Measurements from ENCODE around the gene PRSS36.

The PRSS36 gene

DNA sequence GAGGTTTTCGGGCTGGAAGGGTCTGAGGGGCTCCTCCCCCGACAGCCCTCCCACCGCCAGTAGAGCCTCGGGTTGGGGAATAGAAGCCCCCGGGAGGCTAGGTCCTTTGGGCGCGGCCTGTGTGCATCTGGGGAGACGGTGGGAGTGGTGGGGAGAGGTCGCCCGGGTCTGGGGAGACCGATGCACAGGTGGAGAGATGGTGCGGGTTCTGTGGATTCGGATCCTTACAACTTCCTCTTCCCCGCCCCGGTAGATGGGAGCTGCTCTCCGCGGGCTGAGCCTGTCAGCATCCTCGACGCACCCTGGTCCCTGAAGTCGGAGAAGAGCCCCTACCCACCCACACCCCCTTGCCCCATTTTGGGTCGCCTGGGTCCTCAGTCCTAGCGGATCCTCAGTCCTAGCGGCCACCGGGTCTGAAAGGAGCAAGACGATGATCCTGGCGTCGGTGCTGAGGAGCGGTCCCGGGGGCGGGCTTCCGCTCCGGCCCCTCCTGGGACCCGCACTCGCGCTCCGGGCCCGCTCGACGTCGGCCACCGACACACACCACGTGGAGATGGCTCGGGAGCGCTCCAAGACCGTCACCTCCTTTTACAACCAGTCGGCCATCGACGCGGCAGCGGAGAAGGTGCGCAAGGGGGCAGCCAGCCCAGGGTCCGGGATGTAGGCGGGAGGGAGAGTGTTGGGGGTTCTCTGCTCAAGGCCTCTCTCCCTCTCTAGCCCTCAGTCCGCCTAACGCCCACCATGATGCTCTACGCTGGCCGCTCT lies 40.9 kb downstream of the PRSS36 start:
- H3K27me3 ChIP-seq (ENCODE audit: control insufficient read depth in 3 of 3, insufficient read depth in 3 of 3, low read depth in 1 of 3, low read length in 3 of 3): no peaks in the 10 kb centered on the region
- no peak overlapping the region for H4K91ac ChIP-seq (ENCODE audit: low read depth, low read length, poor library complexity)
- no peak overlapping the region for H4K8ac ChIP-seq (ENCODE audit: low read depth, low read length)
- no CpG with 5 or more reads among the region's 57 CpGs for WGBS, 2 donors (ENCODE audit: extremely low coverage in 2 of 2, insufficient read length in 2 of 2, insufficient replicate concordance in 1 of 2)
- H3K36me3 ChIP-seq (replicated peaks in 1 of 2; ENCODE audit: control insufficient read depth in 2 of 2, insufficient read depth in 2 of 2, low read length in 2 of 2): peaks cover 31 to 43% of the 10 kb centered on the region in 2 donors
- no peak for DNase-seq (ENCODE audit: low spot score)
- H3K4me3 ChIP-seq (ENCODE audit: low read length in 2 of 2): peak overlapping the region; percentile 83 to 100
- peak overlapping the region; percentile 96 for H3K9ac ChIP-seq (ENCODE audit: low read depth, low read length, poor library complexity)
- peaks cover 0 to 7% of the 10 kb centered on the region in 2 donors for H3K4me1 ChIP-seq (ENCODE audit: control insufficient read depth in 2 of 2, insufficient read depth in 1 of 2, low read depth in 1 of 2, low read length in 2 of 2)
- peak overlapping the region; percentile 94 for H3K14ac ChIP-seq (ENCODE audit: low read length)
- H3K4me2 ChIP-seq (ENCODE audit: insufficient read depth, low read length, poor library complexity, severe bottlenecking): peak overlapping the region; percentile 98
- H3K79me1 ChIP-seq (ENCODE audit: low read depth, low read length): peaks cover 8% of the 10 kb centered on the region
- peak overlapping the region; percentile 90 for H2AK5ac ChIP-seq (ENCODE audit: low read depth, low read length)
- no peak overlapping the region for H3K27ac ChIP-seq (replicated peaks; ENCODE audit: low read length)
- peaks cover 0 to 1% of the 10 kb centered on the region in 2 donors for H3K9me3 ChIP-seq (replicated peaks in 1 of 2; ENCODE audit: control insufficient read depth in 2 of 2, insufficient read depth in 1 of 2, low read depth in 1 of 2, low read length in 2 of 2)
- H2AFZ ChIP-seq (ENCODE audit: low read length): peak overlapping the region; percentile 99
- no peak overlapping the region for H2BK12ac ChIP-seq (ENCODE audit: low read length)
- H2BK120ac ChIP-seq (ENCODE audit: low read depth, low read length): no peak overlapping the region
- peak overlapping the region; percentile 89 for H3K23ac ChIP-seq (ENCODE audit: low read depth, low read length, poor library complexity)
- no peak overlapping the region for H2BK15ac ChIP-seq (ENCODE audit: low read length)
- peak overlapping the region; percentile 75 for H2BK5ac ChIP-seq (ENCODE audit: low read length)
- no peak overlapping the region for H3K4ac ChIP-seq (ENCODE audit: low read length)
- peak overlapping the region; percentile 98 for H3K18ac ChIP-seq (ENCODE audit: low read length)

DNA sequence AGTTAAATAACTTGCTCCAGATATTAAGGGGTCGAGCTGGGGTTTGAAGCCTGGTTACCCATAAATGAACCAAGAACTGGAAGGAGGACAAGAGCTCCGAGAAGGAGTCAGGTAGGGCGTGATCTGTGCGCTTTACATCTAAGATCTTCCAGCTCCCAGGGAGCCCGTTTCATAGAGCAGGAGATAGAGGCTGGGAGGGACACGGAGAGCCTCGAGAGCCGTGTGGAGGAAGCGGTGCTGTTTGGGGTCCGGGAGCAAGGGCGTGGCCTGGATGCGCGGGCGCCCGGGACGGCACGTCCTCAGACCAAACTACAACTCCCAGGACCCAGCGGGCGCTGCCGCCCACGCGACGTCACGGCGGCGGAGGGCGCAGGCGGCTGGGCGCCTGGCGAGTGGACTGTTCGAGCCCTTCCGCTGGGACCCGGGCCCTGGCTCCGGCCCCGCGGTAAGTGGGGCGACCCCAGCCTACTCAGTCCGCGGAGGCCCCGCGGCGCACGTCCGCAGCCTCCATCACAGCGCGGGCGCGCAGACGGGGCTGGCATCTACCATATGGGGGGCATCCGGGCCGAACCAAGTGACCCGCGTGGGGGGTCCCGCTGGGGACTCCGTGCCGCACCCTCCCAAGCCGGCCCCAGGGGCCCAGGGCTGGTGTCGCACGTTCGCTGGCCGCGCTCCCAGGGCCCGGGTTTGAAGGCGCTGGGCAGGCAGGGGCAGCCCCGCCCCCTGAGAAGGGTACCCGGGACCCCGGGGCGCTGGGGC lies 41.7 kb downstream of the PRSS36 start, which contains the start of gene BCKDK:
BCKDK (plus strand) TSS at position 352 of the 759 bp plus-strand sequence. CDS start 838 bp downstream, outside the sequence.
- Histone ChIP-seq H3K9me3 (replicated peaks in 1 of 2; ENCODE audit: control insufficient read depth in 2 of 2, insufficient read depth in 1 of 2, low read depth in 1 of 2, low read length in 2 of 2) (peaks cover 0 to 1% of the 10 kb centered on the region in 2 donors), H3K18ac (ENCODE audit: low read length) (peak within 1 kb of the TSS; percentile 98), H3K36me3 (replicated peaks in 1 of 2; ENCODE audit: control insufficient read depth in 2 of 2, insufficient read depth in 2 of 2, low read length in 2 of 2) (peaks cover 27 to 39% of the 10 kb centered on the region in 2 donors), H3K4me1 (ENCODE audit: control insufficient read depth in 2 of 2, insufficient read depth in 1 of 2, low read depth in 1 of 2, low read length in 2 of 2) (peaks cover 0 to 7% of the 10 kb centered on the region in 2 donors), H2AK5ac (ENCODE audit: low read depth, low read length) (peak within 1 kb of the TSS; percentile 90), H3K4ac (ENCODE audit: low read length) (no peak within 1 kb of the TSS), H3K14ac (ENCODE audit: low read length) (peak within 1 kb of the TSS; percentile 94), H3K4me2 (ENCODE audit: insufficient read depth, low read length, poor library complexity, severe bottlenecking) (peak within 1 kb of the TSS; percentile 98), H2BK120ac (ENCODE audit: low read depth, low read length) (no peak within 1 kb of the TSS), H3K4me3 (ENCODE audit: low read length in 2 of 2) (peak within 1 kb of the TSS; percentile 83 to 100), H3K27ac (replicated peaks; ENCODE audit: low read length) (no peak within 1 kb of the TSS), H2AFZ (ENCODE audit: low read length) (peak within 1 kb of the TSS; percentile 99), H2BK5ac (ENCODE audit: low read length) (peak within 1 kb of the TSS; percentile 75), H2BK15ac (ENCODE audit: low read length) (peak within 1 kb of the TSS; percentile 49), H2BK12ac (ENCODE audit: low read length) (peak within 1 kb of the TSS; percentile 73), H4K91ac (ENCODE audit: low read depth, low read length, poor library complexity) (peak within 1 kb of the TSS; percentile 22), H4K8ac (ENCODE audit: low read depth, low read length) (no peak within 1 kb of the TSS), H3K23ac (ENCODE audit: low read depth, low read length, poor library complexity) (peak within 1 kb of the TSS; percentile 89), H3K9ac (ENCODE audit: low read depth, low read length, poor library complexity) (peak within 1 kb of the TSS; percentile 96), H3K27me3 (ENCODE audit: control insufficient read depth in 3 of 3, insufficient read depth in 3 of 3, low read depth in 1 of 3, low read length in 3 of 3) (no peaks in the 10 kb centered on the region), H3K79me1 (ENCODE audit: low read depth, low read length) (peaks cover 8% of the 10 kb centered on the region)
- peak; percentile 51 for DNase-seq (ENCODE audit: low spot score)
- WGBS, 2 donors (ENCODE audit: extremely low coverage in 2 of 2, insufficient read length in 2 of 2, insufficient replicate concordance in 1 of 2): no CpG with 5 or more reads among the region's 68 CpGs

DNA sequence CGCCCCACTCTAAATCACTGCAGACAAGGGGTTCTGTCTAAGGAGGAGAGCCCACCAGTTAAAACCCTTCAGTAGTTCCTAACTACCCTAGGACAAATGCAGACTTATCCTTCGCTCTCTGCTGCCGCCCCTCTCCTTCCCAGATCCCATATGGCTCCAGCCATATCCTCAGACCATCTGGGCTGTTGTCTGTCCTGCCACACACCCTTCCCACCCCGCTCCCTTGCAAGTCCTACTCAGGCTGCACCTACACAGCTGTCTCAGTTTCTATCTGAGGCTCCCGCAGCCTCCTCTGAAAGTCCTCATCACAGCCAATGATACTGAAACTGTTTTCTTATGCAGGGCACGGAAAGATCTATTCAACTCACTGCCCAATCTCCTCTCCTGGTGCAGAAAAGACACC lies 42.4 kb downstream of the PRSS36 start:
- Histone ChIP-seq H2BK5ac (ENCODE audit: low read length) (no peak overlapping the region), H3K79me1 (ENCODE audit: low read depth, low read length) (peaks cover 8% of the 10 kb centered on the region), H2BK120ac (ENCODE audit: low read depth, low read length) (no peak overlapping the region), H3K4me2 (ENCODE audit: insufficient read depth, low read length, poor library complexity, severe bottlenecking) (no peak overlapping the region), H4K91ac (ENCODE audit: low read depth, low read length, poor library complexity) (peak overlapping the region; percentile 22), H3K27me3 (ENCODE audit: control insufficient read depth in 3 of 3, insufficient read depth in 3 of 3, low read depth in 1 of 3, low read length in 3 of 3) (no peaks in the 10 kb centered on the region), H2AK5ac (ENCODE audit: low read depth, low read length) (no peak overlapping the region), H2BK12ac (ENCODE audit: low read length) (no peak overlapping the region), H3K36me3 (replicated peaks in 1 of 2; ENCODE audit: control insufficient read depth in 2 of 2, insufficient read depth in 2 of 2, low read length in 2 of 2) (peaks cover 26 to 32% of the 10 kb centered on the region in 2 donors), H2BK15ac (ENCODE audit: low read length) (no peak overlapping the region), H3K9me3 (replicated peaks in 1 of 2; ENCODE audit: control insufficient read depth in 2 of 2, insufficient read depth in 1 of 2, low read depth in 1 of 2, low read length in 2 of 2) (peaks cover 0 to 1% of the 10 kb centered on the region in 2 donors), H3K14ac (ENCODE audit: low read length) (no peak overlapping the region), H4K8ac (ENCODE audit: low read depth, low read length) (no peak overlapping the region), H3K4me1 (ENCODE audit: control insufficient read depth in 2 of 2, insufficient read depth in 1 of 2, low read depth in 1 of 2, low read length in 2 of 2) (peaks cover 0 to 7% of the 10 kb centered on the region in 2 donors), H3K18ac (ENCODE audit: low read length) (no peak overlapping the region), H3K9ac (ENCODE audit: low read depth, low read length, poor library complexity) (no peak overlapping the region), H3K23ac (ENCODE audit: low read depth, low read length, poor library complexity) (peak overlapping the region; percentile 45), H3K4me3 (ENCODE audit: low read length in 2 of 2) (no peak overlapping the region), H3K27ac (replicated peaks; ENCODE audit: low read length) (no peak overlapping the region), H2AFZ (ENCODE audit: low read length) (peak overlapping the region; percentile 99), H3K4ac (ENCODE audit: low read length) (no peak overlapping the region)
- DNase-seq (ENCODE audit: low spot score): no peak
- no CpG with 5 or more reads among the region's 6 CpGs for WGBS, 2 donors (ENCODE audit: extremely low coverage in 2 of 2, insufficient read length in 2 of 2, insufficient replicate concordance in 1 of 2)
